DMS79 treated with DMSO at 0.1 percent for 48 hours (cell line): ENCODE data around the gene KRTAP9-7.
A peak's percentile ranks its signal among the peaks of the same experiment; 100 is the strongest.

Experiments used
- DNase-seq: peaks from one replicate; lab custom pipeline; 2025; lab: John Stamatoyannopoulos, UW

Gene KRTAP9-7

GRCh38 chr17:41271858-41272257 lies 3.6 kb upstream of the KRTAP9-7 start:
- no peak for DNase-seq

- no peak for DNase-seq
Observed at GRCh38 chr17:41278176-41278955, 2.9 kb downstream of the KRTAP9-7 start.

GRCh38 chr17:41284043-41284442 lies 8.5 kb downstream of the KRTAP9-7 start:
- DNase-seq: no peak

- no peak for DNase-seq
Observed at GRCh38 chr17:41284546-41284945, 9.0 kb downstream of the KRTAP9-7 start.

- no peak for DNase-seq
Observed at GRCh38 chr17:41287050-41287449, 11.6 kb downstream of the KRTAP9-7 start.

- no peak for DNase-seq
Observed at GRCh38 chr17:41294016-41294415, 18.5 kb downstream of the KRTAP9-7 start.

GRCh38 chr17:41296846-41297245 lies 21.3 kb downstream of the KRTAP9-7 start:
- DNase-seq: no peak

- no peak for DNase-seq
Observed at GRCh38 chr17:41298458-41299135, 23.1 kb downstream of the KRTAP9-7 start.

- peak; percentile 80 for DNase-seq
Observed at GRCh38 chr17:41301204-41301790, 25.8 kb downstream of the KRTAP9-7 start.

- peak; percentile 72 for DNase-seq
Observed at GRCh38 chr17:41301916-41302901, 26.7 kb downstream of the KRTAP9-7 start, which contains the start of gene KRTAP29-1. Gene KRTAP29-1, minus strand, starts transcription at chr17:41302851. Its CDS starts 0 bp downstream, at chr17:41302851.

GRCh38 chr17:41302981-41303380 lies 27.5 kb downstream of the KRTAP9-7 start:
- DNase-seq: no peak

GRCh38 chr17:41304091-41304490 lies 28.6 kb downstream of the KRTAP9-7 start:
- DNase-seq: no peak

GRCh38 chr17:41307647-41308046 lies 32.1 kb downstream of the KRTAP9-7 start:
- no peak for DNase-seq

- peak; percentile 7 for DNase-seq
Observed at GRCh38 chr17:41308251-41308917, 32.9 kb downstream of the KRTAP9-7 start.

- DNase-seq: no peak
Observed at GRCh38 chr17:41308918-41309359, 33.4 kb downstream of the KRTAP9-7 start, which contains the start of gene KRTAP16-1. Gene KRTAP16-1, minus strand, starts transcription at chr17:41309309. Its CDS starts 56 bp downstream, at chr17:41309253.

GRCh38 chr17:41311111-41311510 lies 35.6 kb downstream of the KRTAP9-7 start:
- no peak for DNase-seq

GRCh38 chr17:41315204-41315794 lies 39.8 kb downstream of the KRTAP9-7 start, which contains the start of gene KRTAP17-1:
Gene KRTAP17-1, minus strand, starts transcription at chr17:41315710. Its CDS starts 60 bp downstream, at chr17:41315650.
- no peak for DNase-seq

- DNase-seq: peak; percentile 43
Observed at GRCh38 chr17:41315814-41316445, 40.4 kb downstream of the KRTAP9-7 start.

GRCh38 chr17:41318231-41318630 lies 42.7 kb downstream of the KRTAP9-7 start:
- DNase-seq: no peak
